Kidney epithelial cell (primary cell): ENCODE data around the gene MTFR2. TPM values are rescaled to one million over a fixed set of nuclear protein-coding genes. Genes with fewer than 3 reads are reported as not detected.

ENCODE experiments used
- DNase-seq: peaks from one replicate; pipeline ENCODE4 v3.0.0-alpha.2; 2010; ENCODE audit warnings: low read depth
- H3K27me3 ChIP-seq: 2 replicates; pipeline ENCODE4 v1.6.0; 2011; ENCODE audit warnings: low read length; ENCODE audit not compliant: control insufficient read depth, insufficient read depth
- H3K36me3 ChIP-seq: 2 replicates; pipeline ENCODE4 v1.5.1; 2011; ENCODE audit warnings: low read length; ENCODE audit not compliant: control insufficient read depth, insufficient read depth
- H3K4me3 ChIP-seq: 2 replicates; pipeline ENCODE4 v1.5.1; 2011; ENCODE audit warnings: low read depth, mild to moderate bottlenecking, control low read depth, low read length
- CTCF ChIP-seq: IDR thresholded peaks from 2 replicates; pipeline ENCODE4 v1.5.1; 2011; ENCODE audit warnings: mild to moderate bottlenecking, moderate library complexity, low read length, control low read depth, inconsistent platforms; ENCODE audit not compliant: insufficient read depth, poor library complexity, severe bottlenecking
- total RNA-seq: library from RNA; depleted of rRNA; stranded (reverse); fragments of >200 nt; gene quantifications from 2 replicates; pipeline ENCODE4 v1.2.3, GENCODE V29; 2015

Gene MTFR2
- total RNA-seq, 1 donor from 2014 or later: 4.6 TPM

- no peaks in the 10 kb centered on the region for H3K27me3 ChIP-seq
- DNase-seq: peak; percentile 86
- no peak for TF ChIP-seq CTCF
- peak overlapping the region; percentile 95 for H3K4me3 ChIP-seq
- no peaks in the 10 kb centered on the region for H3K36me3 ChIP-seq
Observed at GRCh38 chr6:136288566-136289326, 38.6 kb upstream of the MTFR2 start.

GRCh38 chr6:136284909-136285308 is 34.8 kb upstream of the MTFR2 start:
- H3K4me3 ChIP-seq: no peak overlapping the region
- no peaks in the 10 kb centered on the region for H3K27me3 ChIP-seq
- peak; percentile 9 for DNase-seq
- TF ChIP-seq CTCF: no peak
- H3K36me3 ChIP-seq: no peaks in the 10 kb centered on the region

- Histone ChIP-seq H3K4me3 (no peak overlapping the region), H3K27me3 (no peaks in the 10 kb centered on the region), H3K36me3 (no peaks in the 10 kb centered on the region)
- TF ChIP-seq CTCF: no peak
- DNase-seq: no peak
Observed at GRCh38 chr6:136282906-136283305, 32.8 kb upstream of the MTFR2 start.

- H3K36me3 ChIP-seq: no peaks in the 10 kb centered on the region
Observed at GRCh38 chr6:136280032-136280609, 30.0 kb upstream of the MTFR2 start.

GRCh38 chr6:136274062-136274461 is 24.0 kb upstream of the MTFR2 start:
- TF ChIP-seq CTCF: no peak
- no peak overlapping the region for H3K4me3 ChIP-seq
- DNase-seq: no peak
- H3K36me3 ChIP-seq: no peaks in the 10 kb centered on the region
- no peaks in the 10 kb centered on the region for H3K27me3 ChIP-seq

More at GRCh38 chr6:136280032-136280609, 30.0 kb upstream of the MTFR2 start:
- Histone ChIP-seq H3K27me3 (no peaks in the 10 kb centered on the region), H3K4me3 (no peak overlapping the region)
- TF ChIP-seq CTCF: no peak
- DNase-seq: no peak

- H3K36me3 ChIP-seq: no peaks in the 10 kb centered on the region
- TF ChIP-seq CTCF: no peak
- H3K4me3 ChIP-seq: no peak overlapping the region
- H3K27me3 ChIP-seq: no peaks in the 10 kb centered on the region
- DNase-seq: no peak
Observed at GRCh38 chr6:136265101-136265500, 15.0 kb upstream of the MTFR2 start.
